GM19438 (cell line): ENCODE results near the gene KRTCAP2.
"Not testable (repeated sequence)": the region's sequence is repeated elsewhere in the genome, so short reads cannot be mapped to it uniquely, and the experiment has no call there.

Experiments
- ATAC-seq: cut with Tn5 transposase; IDR thresholded peaks from one replicate; pipeline ENCODE4 v1.9.1; 2021; ENCODE audit warnings: low read depth; ENCODE audit not compliant: unreplicated experiment

Gene KRTCAP2

DNA sequence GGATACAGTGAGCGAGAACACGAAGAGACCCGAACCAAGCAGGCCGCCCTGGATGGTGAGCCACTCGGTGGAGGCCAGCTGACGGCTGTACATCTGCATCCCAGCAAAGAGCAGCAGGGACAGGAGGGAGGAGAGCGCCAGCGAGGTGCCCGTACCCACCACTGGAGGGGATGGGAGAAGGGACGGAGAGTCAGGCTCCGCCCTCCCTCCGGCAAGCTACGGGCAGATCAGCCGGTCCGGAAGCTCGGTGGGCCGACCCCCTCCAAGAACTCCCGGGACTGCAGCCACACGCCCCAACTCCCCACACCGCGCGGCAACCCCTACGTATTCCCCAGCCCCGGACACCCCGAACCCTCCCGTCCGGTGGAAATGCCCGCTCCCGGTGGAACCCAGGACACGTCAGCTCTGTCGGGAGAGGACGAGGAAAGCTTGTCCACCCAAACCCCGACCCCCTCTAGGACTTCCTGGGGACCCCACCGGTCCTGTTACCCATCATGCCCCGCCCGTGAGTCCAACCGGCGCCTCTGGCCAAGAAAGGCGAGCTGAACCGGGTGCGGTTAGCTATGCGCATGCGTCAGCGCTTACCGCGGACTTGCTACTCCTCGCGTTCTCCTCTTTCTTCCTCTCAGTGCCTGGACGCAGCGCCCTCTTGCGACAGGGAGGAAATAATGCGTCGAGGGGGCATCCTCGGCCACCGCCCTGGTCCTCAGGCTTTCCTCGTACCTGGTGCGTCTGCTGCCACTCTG is at the start of gene KRTCAP2:
Gene KRTCAP2 (minus strand): TSS at position 573 of the 746 bp plus-strand sequence. CDS start 80 bp downstream, at position 493.
- ATAC-seq = peak; percentile 84

DNA sequence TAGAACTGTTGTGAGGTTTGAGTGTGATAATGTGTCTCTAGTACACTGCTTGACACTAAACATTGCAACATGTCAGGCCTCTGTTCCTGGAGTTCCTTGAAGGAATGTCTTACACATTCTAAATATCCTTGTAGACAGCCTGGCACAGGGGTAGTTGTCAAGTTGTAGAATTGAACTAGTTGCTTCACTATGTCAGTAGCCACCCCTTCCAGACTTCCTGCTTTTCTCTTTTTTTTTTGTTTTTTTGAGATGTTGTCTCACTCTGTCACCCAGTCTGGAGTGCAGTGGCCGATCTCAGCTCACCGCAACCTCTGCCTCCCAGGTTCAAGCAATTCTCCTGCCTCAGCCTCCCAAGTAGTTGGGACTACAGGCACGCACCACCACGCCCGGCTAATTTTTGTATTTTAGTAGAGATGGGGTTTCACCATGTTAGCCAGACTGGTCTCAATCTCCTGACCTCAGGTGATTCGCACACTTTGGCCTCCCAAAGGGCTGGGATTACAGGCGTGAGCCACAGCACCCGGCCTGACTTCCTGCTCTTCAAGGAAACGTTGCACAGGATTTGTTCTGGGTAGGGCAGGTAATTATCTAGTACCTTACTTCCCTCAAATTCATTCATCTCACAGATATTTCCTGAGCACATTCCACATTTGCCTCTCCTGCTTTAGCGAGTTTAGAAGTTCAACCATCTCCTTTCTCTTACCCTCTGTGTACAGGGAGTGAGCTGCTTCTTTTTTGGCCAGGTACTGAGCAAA is 47.3 kb upstream of the KRTCAP2 start:
- not testable (repeated sequence) for ATAC-seq

DNA sequence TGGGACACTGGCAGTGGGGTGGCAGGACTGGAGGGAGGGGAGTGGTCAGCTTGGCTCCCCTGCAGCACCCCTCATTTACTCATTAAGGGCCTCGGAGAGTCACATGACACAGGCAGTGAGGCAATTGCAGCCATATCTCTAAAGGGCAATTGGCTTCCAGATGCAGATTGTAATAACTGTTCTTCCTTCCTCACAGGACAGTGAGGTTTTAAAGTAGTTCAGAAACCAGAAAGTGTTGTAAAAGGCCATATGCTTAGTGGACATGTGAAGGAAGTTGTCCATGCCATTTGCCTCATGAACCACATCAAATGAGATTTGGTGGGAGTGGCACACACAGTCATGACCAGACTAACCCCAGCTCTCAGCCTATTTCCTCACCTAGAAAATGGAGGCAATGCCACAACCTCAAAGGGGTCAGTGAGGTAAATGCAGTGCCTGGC is 46.5 kb upstream of the KRTCAP2 start:
- ATAC-seq = no peak

DNA sequence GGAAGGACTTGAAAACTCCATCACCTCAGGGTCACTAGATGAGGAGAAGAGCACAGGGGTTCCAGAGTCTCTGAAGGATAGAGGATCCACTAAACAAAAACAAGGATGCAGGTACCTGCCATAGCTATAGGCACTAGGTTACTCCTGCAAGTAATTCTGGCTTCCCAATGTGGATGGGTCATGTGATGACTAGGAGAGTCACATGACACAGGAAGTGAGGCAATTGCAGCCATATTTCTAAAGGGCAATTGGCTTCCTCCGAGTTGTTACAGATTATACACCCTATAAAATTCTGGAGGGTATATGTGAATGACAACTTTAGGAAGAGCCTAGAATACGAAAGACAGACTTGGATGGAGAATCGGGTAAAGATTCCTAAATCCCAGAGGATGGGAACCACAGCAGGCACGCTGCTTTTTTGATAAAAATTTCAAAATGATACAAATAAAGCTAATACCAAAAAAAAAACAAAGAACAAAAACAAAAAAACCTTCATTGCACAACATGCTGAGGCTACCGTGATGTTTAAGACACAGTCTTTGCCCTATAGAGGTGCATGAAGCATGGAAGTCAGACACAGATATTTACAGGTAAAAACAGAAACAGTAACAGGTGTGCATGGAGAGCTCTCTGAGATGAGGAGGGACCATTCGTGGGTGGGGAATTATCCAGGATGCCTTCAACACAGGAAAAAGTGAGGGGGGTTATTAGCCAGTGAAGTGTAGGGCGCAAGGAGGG is 45.9 kb upstream of the KRTCAP2 start:
- ATAC-seq = no peak

DNA sequence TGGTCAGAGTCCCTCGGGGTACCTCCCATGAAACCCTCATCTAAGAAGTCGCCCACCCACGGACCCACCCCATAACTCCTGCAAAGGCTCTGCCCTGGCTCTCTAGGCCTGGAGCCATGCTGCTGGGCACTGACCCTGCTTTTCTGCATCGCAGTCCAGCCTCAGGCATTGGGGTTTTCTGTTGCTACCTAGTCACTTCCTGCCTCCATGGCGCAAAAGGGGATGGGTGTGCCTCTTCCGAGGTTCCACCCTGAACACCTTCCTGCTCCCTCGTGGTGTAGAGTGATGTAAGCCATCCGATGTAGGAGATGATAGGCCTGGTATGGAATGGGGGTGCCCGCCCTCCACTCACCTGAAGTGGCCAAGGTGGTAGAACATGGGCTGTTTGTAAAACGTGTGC is 41.6 kb upstream of the KRTCAP2 start:
- not testable (repeated sequence) for ATAC-seq

DNA sequence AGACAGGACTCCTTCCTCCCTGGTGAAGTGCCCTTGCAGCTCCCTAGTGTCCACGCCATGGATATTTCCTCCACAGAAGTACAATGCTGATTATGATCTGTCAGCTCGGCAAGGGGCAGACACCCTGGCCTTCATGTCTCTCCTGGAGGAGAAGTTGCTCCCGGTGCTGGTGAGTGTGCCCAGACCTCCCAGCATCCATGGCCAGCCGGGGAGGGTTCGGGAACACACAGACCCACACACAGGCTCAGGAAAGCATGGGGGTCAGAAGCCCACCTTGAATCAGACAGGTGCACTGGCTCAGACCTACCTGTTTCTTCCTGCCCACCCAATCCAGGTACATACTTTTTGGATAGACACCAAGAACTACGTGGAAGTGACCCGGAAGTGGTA is 38.9 kb upstream of the KRTCAP2 start:
- ATAC-seq = not testable (repeated sequence)

DNA sequence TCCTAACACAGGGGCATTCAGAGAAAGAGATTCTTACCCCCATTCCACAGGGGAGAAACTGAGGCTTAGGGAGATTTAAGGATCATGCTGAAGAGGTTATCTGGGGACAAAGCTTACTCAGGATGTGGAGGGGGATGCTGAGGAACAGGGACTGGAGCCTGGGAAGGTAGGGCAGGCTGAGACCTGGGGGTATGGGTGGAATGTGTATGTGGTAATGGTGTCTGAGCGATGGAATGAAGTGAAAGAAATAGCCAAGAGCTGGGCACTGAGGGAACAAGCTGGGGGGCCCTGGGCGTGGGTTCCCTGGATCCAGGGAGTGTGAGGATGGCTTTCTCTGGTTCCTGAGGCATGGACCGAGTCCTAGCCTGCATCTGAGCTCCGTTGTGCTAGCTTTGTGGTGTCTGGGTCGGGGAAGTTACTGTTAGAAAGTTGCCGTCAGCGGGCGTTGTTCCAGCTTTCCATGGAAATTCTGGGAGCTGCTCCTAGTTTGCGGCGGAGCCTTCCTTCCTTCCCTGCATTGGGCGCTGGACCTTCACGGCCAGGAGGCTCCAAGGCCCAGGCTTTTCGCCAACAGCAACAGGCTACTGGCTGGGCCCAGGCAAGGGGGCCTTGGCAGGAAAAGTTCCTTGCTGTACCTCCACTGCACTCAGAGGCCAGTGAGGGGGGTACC is 38.4 kb upstream of the KRTCAP2 start:
- ATAC-seq = not testable (repeated sequence)

DNA sequence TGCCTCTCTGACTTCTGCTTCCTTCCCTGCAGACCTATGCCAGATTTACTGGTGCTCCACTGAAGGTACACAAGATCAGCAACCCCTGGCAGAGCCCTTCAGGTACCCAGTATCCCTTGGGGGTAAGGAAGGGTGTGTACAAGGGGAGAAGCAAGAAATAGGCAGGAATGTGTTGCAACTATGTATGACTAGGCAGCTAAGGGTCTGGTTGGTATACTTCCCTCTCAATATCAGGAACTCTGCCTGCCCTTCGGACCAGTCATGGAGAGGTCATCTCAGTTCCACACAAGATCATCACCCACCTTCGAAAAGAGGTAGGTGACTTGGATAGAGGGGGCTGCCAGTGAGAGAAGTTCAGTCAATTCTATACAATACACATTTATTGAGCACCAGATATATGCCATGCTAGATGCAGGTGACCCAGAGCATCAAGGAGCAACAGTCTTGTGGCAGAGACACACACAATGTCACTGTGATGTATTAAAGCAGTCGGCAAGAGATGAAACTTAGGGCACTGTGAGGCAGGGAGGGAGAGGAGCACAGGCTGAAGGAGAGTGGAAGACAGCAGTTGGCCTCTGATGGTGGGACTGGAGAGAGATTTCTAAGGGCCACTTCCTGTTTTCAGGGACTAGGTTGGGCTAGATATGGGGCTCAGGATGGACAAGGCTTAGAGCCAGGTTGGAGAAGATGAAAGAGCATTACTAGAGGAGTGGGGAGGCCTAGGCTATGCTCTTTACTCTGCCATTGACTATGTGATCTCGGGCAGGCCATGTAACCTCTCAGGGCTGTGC is 37.4 kb upstream of the KRTCAP2 start:
- ATAC-seq = no peak

DNA sequence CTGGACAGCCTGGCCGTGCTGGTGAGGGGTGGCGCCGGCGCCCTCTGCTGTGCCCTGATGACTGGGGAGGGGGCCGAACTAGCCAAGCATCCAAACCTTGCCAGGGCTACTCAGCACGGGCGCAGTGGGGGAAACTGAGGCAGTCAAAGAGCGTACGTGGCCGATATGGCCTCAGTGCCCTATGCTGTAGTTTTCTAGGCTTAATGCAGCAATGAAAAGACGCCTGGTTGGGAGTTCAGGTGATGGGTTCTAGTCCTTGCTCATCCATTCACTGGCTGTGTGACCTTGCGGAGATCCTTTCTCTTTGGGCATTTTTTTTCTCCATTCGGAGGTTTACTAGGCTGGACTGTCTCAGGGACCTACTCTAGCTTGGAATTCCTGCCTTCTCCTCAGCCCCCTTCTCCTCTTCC is 36.2 kb upstream of the KRTCAP2 start:
- ATAC-seq = no peak

DNA sequence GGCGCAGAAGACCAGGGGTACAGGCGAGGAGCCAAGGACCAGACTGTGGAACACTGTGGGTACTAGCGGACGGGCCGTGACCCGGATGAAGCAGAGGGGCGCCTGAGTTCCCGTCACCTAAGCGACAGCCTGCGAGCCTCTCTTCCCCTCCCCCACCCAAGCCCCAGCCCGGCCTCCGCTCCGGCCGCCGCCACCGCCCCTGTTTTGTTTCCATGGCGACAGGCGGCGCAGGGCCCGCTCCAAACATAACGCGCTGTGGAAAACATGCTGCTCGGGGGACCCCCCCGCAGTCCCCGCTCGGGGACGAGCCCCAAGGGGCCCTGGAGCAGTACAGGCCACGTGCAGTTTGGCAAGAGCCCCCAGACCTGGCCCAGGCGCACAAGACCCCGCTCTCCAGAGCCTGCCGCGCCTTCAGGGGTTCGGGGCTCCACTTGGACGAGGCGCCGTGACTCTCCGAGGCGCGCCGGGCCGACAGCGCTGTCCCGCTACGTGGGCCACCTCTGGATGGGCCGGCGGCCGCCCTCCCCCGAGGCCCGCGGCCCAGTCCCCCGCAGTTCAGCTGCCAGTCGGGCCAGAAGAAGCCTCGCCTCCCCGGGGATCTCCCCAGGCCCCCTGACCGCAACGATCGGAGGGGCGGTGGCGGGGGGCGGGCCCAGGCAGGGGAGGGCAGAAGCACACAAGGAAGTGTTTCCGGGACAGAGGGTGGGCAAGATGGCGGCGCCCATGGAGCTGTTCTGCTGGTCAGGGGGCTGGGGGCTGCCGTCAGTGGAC is 35.6 kb upstream of the KRTCAP2 start, which contains the start of gene MTX1:
Gene MTX1 (plus strand): TSS at position 155 of the 771 bp plus-strand sequence. CDS start 110 bp downstream, at position 265.
- peak; percentile 67 for ATAC-seq

DNA sequence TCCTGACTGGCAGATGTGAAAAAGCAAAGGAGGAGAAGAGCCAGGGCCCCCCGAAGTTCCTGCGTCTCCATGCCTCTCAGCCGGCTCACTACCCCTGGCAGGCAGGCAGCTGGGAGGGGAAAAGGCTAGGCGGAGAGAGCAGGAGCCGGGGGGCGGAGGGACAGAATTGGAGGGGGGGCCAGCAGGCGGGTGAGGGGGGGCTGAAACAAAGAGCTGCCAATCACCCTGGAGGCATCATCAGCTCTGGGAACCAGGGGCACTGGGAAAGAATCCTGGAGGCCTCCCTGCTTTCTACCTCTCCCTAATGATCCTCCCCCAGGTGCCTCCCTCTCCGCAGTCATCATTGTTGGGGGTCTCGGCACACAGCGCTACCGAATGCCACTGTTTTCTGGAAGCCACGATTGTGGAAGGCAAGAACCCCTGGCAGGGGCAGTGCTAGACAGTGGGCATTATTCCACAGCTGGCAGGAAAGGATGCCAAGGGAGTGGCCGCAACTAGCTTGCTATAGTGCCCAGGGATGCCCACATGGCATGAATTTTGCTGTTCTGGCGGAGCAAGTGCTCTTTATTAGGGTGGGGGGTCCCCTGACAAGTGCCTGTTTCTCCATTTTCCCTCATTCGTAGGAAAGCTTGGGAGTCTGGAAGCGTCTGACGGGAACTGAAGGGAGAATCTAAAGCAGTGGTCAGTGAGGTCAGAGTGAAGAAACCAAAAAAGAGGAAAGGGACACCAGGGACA is 34.9 kb upstream of the KRTCAP2 start, which contains the start of gene THBS3:
Gene THBS3 (minus strand): TSS at position 92 of the 735 bp plus-strand sequence. CDS start 21 bp downstream, at position 71.
- ATAC-seq = no peak

DNA sequence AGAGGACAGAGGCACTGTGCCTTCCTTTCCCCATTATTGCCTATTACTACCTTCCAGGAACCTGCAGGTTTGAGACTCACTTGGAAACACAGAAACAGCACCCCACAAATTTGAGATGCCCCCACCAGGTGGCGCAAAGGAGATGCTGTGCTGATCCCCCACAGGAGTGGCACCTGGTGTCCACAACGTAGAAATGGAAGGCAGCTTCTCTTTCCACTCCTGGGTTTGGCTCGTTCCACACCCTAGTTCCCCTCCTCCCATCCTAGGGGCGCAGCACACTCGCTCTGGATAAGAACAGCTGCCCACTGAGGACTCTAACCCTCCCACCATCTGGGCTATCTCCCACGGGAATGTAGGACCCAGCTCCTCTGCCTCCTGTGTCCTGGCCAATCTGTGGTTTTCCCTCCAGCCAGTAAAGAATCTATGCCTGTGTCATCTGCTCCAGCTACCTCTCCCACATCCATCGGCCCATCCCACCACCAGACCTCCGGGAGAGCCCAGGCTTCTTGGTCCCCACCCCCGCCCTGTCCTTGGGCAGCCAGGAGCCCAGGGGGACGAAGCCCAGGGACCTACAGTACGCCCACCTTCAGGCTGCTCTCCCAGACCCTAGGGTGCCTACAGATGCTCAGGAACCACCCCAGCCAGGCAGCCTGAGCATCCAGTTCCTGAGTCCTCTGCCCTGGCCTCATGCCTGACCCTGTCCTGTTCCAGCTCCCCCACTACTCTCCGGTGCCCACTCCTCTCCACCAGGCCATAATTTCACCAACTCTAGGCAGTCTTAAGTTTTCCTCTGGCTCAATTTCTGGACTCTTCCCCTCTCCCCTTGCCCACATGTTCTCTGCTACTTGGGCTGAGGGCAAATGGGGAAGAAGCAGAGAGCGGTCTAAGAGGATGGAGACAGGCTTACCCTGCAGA is 34.0 kb upstream of the KRTCAP2 start:
- no peak for ATAC-seq

DNA sequence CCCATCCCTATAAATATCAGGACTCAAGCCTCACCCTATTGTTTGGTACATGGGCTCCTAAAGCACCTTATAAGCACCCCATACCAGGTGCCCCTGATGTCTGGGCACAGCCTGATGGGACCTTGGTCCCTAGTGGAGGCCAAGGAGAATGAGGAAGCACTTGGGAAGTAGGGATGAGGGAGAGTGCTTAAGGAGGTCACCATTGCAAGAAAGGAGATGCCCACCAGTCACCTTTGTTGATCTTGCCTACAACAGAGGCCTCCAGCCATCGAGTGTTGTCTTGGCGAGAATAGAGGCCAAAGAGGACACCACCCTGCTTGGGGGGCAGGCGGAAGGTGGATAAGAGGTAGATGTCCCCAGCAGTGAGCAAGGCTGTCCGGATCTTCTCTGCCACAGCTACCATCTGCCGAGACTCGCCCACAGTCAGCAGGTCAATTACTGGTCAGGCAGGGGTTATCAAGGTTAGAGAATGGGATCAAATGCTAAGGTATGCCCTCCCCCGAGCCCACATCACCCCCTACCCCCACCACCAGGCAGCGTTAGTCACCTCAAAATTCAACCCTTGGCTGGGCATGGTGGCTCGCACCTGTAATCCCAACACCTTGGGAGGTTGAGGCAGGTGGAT is 33.0 kb upstream of the KRTCAP2 start:
- ATAC-seq = no peak

DNA sequence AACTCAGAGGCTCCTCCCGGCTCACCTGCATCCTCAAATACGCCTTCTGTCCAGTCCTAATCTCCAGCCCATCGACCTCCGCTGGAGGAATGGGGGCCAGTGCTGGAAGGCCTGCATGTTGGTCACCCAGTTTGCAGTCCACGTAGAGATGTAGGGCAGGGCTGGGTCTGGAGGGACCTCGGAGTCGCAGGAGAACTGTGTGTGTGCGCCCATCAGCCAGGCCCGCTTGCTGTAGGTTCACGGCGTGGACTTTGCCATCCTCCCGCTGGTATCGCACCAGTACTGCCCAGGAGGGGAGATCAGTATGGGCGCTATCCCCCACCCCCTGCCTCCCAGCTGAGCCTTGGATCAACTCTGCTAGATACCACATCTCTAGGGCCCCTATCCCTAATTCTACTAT is 31.9 kb upstream of the KRTCAP2 start:
- no peak for ATAC-seq

DNA sequence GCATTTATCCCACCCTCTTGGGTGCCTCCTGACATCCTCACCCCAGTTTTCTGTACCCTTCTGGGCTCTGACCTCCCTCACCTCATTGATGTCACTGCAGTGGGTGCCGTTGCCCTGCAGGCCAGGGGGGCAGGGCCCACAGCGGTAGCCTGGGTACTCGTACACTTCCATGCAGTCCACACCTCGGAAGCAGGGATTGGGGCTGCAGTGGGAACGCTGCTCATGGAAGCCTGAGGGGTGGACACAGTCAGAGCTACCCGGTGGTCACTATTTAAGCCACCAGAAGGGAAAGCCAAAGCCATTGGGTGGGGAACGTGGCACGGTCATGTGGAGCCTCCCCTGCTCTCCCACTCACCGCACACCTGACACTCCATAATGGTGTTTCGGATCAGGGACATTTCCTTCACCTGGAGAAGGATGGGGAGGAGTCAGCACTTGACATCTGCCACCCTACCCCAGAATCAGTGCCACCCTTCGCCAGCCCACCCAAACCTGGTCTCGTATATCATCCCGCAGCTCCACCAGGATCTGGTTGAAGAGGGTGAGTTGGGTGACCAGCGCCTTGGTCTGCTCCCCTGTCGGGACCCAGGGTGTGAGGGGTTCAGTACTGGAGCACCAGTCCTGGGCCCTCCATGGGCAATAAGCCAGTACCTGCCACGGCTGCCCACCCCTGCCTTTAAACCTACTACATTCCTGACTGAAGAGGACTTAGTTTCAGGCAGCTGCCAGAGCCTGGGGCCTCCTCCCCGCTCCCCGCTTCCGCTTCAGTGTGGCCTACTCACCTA is 29.8 kb upstream of the KRTCAP2 start:
- ATAC-seq = no peak

DNA sequence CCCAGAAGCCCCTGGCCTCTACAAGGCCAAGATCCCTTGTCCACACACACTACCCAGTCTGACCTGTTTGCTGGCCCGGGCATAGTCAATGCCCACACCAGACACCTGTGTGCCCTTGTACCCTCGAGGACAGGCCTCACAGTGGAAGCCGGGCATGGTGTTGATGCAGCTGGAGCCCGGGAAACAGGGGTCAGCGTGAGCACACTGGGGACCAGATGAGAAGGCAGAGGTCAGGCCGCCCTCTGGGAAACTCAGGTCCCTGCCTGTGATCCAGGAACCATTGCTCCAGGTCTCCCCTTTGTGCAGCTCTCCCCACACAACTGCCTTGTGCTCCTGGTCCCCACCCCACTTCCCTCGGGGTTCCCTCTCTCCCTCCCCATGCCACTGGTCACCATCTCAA is 29.1 kb upstream of the KRTCAP2 start:
- no peak for ATAC-seq
